Right atrium auricular region (tissue), 2 donors: Measurements from ENCODE around the gene HOXA5. TPM values are rescaled to one million over a fixed set of nuclear protein-coding genes. Genes with fewer than 3 reads are reported as not detected.

Experiments
- DNase-seq: peaks from one replicate; pipeline ENCODE4 v3.0.0-alpha.2; 2019; ENCODE audit warnings: low spot score
- H3K27ac ChIP-seq, 2 donors: fragments of 200-600 bp; sonication (generic); 1 replicate in 1 of 2; 2 replicates in 1 of 2; pipeline ENCODE4 v1.5.1; 2016 to 2019
- H3K27me3 ChIP-seq, 2 donors: fragments of 200-600 bp; sonication (generic); one replicate each; pipeline versions ENCODE4 v1.5.1 to v1.6.0; 2017 to 2019
- H3K36me3 ChIP-seq: fragments of 200-600 bp; sonication (generic); one replicate; pipeline ENCODE4 v1.5.1; 2016
- H3K4me1 ChIP-seq, 2 donors: fragments of 200-600 bp; sonication (generic); one replicate each; pipeline versions ENCODE4 v1.5.1 to v1.6.0; 2017 to 2019
- H3K4me3 ChIP-seq, 2 donors: fragments of 200-600 bp; sonication (generic); 1 replicate in 1 of 2; 2 replicates in 1 of 2; pipeline ENCODE4 v1.5.1; 2017 to 2019; ENCODE audit warnings: mild to moderate bottlenecking in 1 of 2, moderate library complexity in 1 of 2
- H3K9me3 ChIP-seq, 2 donors: fragments of 200-600 bp; sonication (generic); one replicate each; pipeline ENCODE4 v1.5.1; 2019
- CTCF ChIP-seq, 2 donors: fragments of 200-600 bp; sonication (generic); IDR thresholded peaks; one replicate each; pipeline ENCODE4 v1.5.1; 2019; ENCODE audit warnings: antibody characterized with exemption in 2 of 2
- total RNA-seq, 2 donors: library from RNA; depleted of rRNA; stranded (reverse); fragments of >200 nt; gene quantifications; one replicate each; pipeline ENCODE4 v1.1.0, GENCODE V29; 2016

Gene HOXA5
- total RNA-seq, 2 donors from 2014 or later: 0.24 to 0.96 TPM

- Histone ChIP-seq H3K9me3 (no peaks in the 10 kb centered on the region), H3K4me3 (no peak overlapping the region), H3K36me3 (no peaks in the 10 kb centered on the region), H3K4me1 (peaks cover 0 to 51% of the 10 kb centered on the region in 2 donors), H3K27me3 (peaks cover 57 to 82% of the 10 kb centered on the region in 2 donors), H3K27ac (no peak overlapping the region)
- DNase-seq: no peak
- TF ChIP-seq CTCF (IDR thresholded peaks at IDR 0.05): no peak
These were observed 18.5 kb upstream of the HOXA5 start for GRCh38 chr7:27161721-27162560.

GRCh38 chr7:27161214-27161720, 17.8 kb upstream of the HOXA5 start:
- H3K27ac ChIP-seq: no peak overlapping the region
- peaks cover 56 to 82% of the 10 kb centered on the region in 2 donors for H3K27me3 ChIP-seq
- peaks cover 0 to 50% of the 10 kb centered on the region in 2 donors for H3K4me1 ChIP-seq
- peak overlapping the region; percentile 38 to 60 for H3K4me3 ChIP-seq
- H3K9me3 ChIP-seq: no peaks in the 10 kb centered on the region
- no peaks in the 10 kb centered on the region for H3K36me3 ChIP-seq
- peak; percentile 2 to 24 for TF ChIP-seq CTCF (IDR thresholded peaks at IDR 0.05)
- no peak for DNase-seq

- TF ChIP-seq CTCF (IDR thresholded peaks at IDR 0.05): peak; percentile 100
- Histone ChIP-seq H3K36me3 (no peaks in the 10 kb centered on the region), H3K4me3 (peak overlapping the region; percentile 38 to 60), H3K9me3 (no peaks in the 10 kb centered on the region), H3K4me1 (peaks cover 0 to 52% of the 10 kb centered on the region in 2 donors), H3K27me3 (peaks cover 56 to 82% of the 10 kb centered on the region in 2 donors), H3K27ac (no peak overlapping the region)
- peak; percentile 89 for DNase-seq
These were observed 17.2 kb upstream of the HOXA5 start for GRCh38 chr7:27160546-27161213.

- H3K4me1 ChIP-seq: peaks cover 0 to 53% of the 10 kb centered on the region in 2 donors
- no peaks in the 10 kb centered on the region for H3K9me3 ChIP-seq
- peak overlapping the region; percentile 38 to 60 for H3K4me3 ChIP-seq
- no peak overlapping the region for H3K27ac ChIP-seq
- H3K36me3 ChIP-seq: no peaks in the 10 kb centered on the region
- DNase-seq: no peak
- no peak for TF ChIP-seq CTCF (IDR thresholded peaks at IDR 0.05)
- peaks cover 56 to 82% of the 10 kb centered on the region in 2 donors for H3K27me3 ChIP-seq
These were observed 16.7 kb upstream of the HOXA5 start for GRCh38 chr7:27160145-27160545.

GRCh38 chr7:27159266-27160144, 16.0 kb upstream of the HOXA5 start:
- Histone ChIP-seq H3K4me3 (no peak overlapping the region), H3K4me1 (peaks cover 0 to 53% of the 10 kb centered on the region in 2 donors), H3K9me3 (no peaks in the 10 kb centered on the region), H3K27ac (no peak overlapping the region), H3K27me3 (peaks cover 53 to 82% of the 10 kb centered on the region in 2 donors), H3K36me3 (no peaks in the 10 kb centered on the region)
- no peak for DNase-seq
- no peak for TF ChIP-seq CTCF (IDR thresholded peaks at IDR 0.05)
